Left ventricle myocardium superior (tissue), 1 donor: ENCODE data around the gene PGP. TPM values are rescaled to one million over a fixed set of nuclear protein-coding genes. Genes with fewer than 3 reads are reported as not detected.

Source experiments
- ATAC-seq: fragments of 200-7000 bp; cut with Tn5 transposase; one replicate; pipeline ENCODE4 v1.9.1; 2020; ENCODE audit warnings: mild to moderate bottlenecking, moderate library complexity
- DNase-seq: peaks from one replicate; pipeline ENCODE4 v3.0.0-alpha.2; 2020
- intact Hi-C: fragments of 100-400 bp; cut with micrococcal nuclease; formaldehyde crosslinking; loops from one replicate; pipeline ENCODE4 v1.11.0; 2022
- total RNA-seq: library from RNA; stranded (reverse); fragmentation: NEBNext Ultra II Directional; extraction: Animal tissue kit (Norgen Biotek cat#: 25700); gene quantifications from one replicate; pipeline ENCODE4 v1.2.1, GENCODE V29; 2021
- donor health status: DM: no; HTN: yes; CAD: no; lungs with severe emphysema.

PGP gene
- total RNA-seq, 1 donor from 2014 or later = 42.4 TPM

GRCh38 chr16:2189252-2189893 is 25.3 kb downstream of the PGP start:
- intact Hi-C loops = no loop called here
- ATAC-seq = no peak
- DNase-seq = no peak

- no peak for ATAC-seq
- no peak for DNase-seq
- intact Hi-C loops = no loop called here
These were observed 26.2 kb downstream of the PGP start for GRCh38 chr16:2188395-2188794.

- intact Hi-C loops = no loop called here
- DNase-seq (no peak), ATAC-seq (no peak)
These were observed 27.4 kb downstream of the PGP start for GRCh38 chr16:2187212-2187611.

- no peak for ATAC-seq
- intact Hi-C loops = no loop called here
- no peak for DNase-seq
These were observed 28.1 kb downstream of the PGP start for GRCh38 chr16:2186505-2186904.

GRCh38 chr16:2186064-2186463 is 28.6 kb downstream of the PGP start:
- no peak for ATAC-seq
- intact Hi-C loops = no loop called here
- no peak for DNase-seq

- ATAC-seq (no peak), DNase-seq (no peak)
- intact Hi-C loops = no loop called here
These were observed 29.7 kb downstream of the PGP start for GRCh38 chr16:2184962-2185361.

GRCh38 chr16:2184346-2184745 is 30.3 kb downstream of the PGP start:
- intact Hi-C loops = no loop called here
- ATAC-seq (no peak), DNase-seq (no peak)

DNA sequence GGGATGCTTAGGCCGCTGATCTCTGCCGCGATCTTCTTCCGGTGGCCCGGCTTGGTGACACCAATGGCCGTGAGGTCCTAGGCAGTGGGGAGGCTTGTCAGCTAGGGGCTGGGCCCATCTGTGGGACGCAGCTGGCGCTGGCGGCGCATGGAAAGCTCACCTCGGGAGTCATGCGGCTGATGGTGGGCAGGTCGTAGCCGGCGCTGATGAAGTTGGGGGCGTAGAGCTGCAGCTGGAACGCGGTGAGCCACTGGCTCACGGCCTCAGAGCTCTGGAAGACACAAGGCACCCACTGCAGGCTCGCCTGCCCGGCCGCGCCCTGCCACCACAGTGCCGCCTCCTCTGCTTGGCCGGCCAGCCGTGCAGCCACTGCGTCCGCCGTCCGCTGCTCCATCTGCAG is 31.0 kb downstream of the PGP start:
- intact Hi-C loops = no loop called here
- DNase-seq (no peak), ATAC-seq (no peak)

DNA sequence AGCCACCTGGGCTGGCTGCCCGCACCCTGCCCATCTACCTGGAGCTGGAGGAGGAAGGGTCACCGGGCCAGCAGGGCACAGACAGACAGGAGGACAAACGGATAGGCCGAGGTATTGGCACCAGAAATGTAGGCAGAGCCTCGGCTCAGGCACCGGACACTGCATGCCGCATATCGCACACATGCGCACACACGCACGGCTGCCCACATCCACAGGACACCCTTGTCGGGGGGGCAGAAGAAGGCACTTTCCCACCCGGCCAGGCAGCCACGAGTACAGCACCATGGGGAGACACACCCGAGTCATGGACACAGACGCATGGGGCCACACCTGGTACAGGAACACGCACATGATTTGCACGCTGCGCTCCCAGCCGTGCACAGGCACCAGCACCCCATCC is 32.7 kb downstream of the PGP start:
- ATAC-seq = no peak
- intact Hi-C loops = no loop called here
- DNase-seq = no peak

DNA sequence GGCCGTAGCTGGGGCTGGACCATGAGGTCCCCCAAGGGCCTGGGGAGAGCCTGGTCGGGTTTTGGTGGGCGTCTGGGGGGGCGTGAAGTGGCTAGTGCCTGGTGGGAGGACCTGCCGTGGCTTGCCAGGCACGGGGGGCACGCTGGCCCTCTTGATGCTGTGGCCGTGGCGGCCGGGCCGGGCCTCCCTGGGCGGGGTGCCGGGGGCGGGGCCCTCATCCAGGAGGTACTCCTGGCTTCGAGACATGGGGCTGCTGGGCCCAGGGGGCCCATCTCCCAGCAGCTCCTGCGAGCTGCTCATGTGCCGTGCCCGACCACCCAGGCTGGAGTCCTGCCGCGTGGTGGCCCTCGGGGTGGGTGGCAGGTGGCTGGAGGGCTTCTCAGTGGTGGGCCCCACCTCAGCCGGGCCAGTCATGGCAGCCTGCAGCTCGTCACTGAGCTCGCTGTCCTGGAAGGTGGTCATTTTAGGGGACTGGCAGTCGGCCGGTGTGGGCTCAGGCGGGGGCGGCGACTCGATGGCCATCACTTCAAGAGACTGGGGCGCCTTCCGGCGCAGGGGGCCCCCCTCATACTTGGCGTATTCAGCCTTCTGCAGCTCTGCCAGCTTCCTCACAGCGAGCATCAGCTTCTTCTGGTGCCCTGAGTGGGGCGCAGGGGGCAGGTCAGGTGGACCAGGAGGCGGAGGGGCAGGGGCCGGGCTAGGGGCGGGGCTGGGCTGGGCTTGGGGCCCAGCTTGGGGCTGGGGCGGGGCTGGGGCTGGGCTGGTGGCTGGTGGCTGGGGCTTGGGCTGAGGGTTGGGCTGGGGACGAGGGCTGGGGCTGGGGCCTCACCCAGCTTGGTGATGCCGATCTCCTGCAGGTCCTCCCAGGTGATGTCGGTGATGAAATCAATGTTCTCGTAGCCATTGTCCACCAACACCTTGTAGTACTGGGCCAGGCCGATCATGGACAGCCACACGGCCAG is 33.4 kb downstream of the PGP start:
- DNase-seq (no peak), ATAC-seq (no peak)
- intact Hi-C loops = no loop called here

DNA sequence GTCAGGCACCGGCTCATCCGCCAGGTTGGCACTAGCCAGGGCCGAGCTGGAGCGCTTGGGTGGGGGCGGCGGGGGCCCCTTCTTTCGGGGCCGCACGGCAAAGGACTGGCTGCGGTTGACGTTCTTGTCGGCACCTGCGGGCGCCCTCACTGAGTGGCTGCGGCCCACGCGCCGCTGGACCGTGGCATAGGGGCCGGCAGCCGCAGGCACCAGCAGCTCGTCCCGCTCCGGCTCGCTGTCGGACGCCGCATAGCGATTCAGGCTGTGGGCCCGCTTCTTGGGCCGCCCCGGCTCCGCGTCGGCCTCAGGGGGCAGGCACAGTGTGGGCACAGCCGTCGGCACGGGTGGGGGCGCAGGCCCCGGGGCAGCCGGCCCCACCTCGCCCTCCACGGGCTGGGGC is 34.2 kb downstream of the PGP start:
- DNase-seq = no peak
- ATAC-seq = no peak
- intact Hi-C loops = no loop called here

- intact Hi-C loops = no loop called here
- no peak for ATAC-seq
These were observed 35.1 kb downstream of the PGP start for GRCh38 chr16:2179576-2179975.

GRCh38 chr16:2179107-2179501 is 35.5 kb downstream of the PGP start:
- DNase-seq (no peak), ATAC-seq (no peak)
- intact Hi-C loops = no loop called here

More at GRCh38 chr16:2179576-2179975, 35.1 kb downstream of the PGP start:
- DNase-seq = no peak

GRCh38 chr16:2178321-2179106 is 36.1 kb downstream of the PGP start:
- intact Hi-C loops = no loop called here
- DNase-seq = no peak
- no peak for ATAC-seq

- ATAC-seq = no peak
- DNase-seq = no peak
- intact Hi-C loops = no loop called here
These were observed 37.1 kb downstream of the PGP start for GRCh38 chr16:2177561-2177960.

DNA sequence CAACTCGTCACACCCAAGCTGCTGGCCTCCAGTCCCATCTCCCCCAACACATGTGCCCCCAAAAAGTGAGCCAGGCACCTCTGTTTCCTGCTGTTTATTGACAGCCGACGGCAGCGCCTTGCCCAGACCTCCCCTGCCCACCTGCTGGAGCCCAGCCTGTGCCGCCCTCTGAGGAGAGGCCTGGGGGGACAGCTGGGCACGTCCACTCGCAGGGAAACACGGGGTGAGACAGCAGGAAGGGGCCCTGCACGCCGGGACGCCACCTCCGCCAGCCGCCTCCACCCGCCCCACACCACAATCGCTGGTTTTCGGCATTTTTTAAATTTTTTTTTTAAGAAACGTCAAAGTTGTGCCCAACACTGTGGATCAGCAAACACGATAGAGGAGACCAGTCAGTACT is 37.5 kb downstream of the PGP start:
- ATAC-seq (no peak), DNase-seq (no peak)
- intact Hi-C loops = no loop called here

- DNase-seq = no peak
- intact Hi-C loops = no loop called here
- ATAC-seq = no peak
These were observed 38.6 kb downstream of the PGP start for GRCh38 chr16:2176047-2176446.

DNA sequence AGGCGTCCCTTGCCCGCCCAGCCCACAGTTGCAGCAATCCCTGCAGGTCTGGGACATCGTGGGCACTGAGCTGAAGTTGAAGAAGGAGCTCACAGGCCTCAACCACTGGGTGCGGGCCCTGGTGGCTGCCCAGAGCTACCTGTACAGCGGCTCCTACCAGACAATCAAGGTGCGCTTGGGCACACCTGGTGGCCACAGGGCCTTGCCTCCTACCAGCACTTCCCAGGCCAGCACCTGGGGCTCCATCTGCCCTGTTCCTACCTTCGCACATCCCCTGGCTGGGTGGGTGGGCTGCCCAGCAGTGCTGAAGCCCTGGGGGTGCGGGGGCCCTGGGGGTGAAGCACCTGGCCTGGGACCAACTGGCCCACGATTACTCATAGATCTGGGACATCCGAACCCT is 39.2 kb downstream of the PGP start:
- ATAC-seq = no peak
- intact Hi-C loops = no loop called here

DNA sequence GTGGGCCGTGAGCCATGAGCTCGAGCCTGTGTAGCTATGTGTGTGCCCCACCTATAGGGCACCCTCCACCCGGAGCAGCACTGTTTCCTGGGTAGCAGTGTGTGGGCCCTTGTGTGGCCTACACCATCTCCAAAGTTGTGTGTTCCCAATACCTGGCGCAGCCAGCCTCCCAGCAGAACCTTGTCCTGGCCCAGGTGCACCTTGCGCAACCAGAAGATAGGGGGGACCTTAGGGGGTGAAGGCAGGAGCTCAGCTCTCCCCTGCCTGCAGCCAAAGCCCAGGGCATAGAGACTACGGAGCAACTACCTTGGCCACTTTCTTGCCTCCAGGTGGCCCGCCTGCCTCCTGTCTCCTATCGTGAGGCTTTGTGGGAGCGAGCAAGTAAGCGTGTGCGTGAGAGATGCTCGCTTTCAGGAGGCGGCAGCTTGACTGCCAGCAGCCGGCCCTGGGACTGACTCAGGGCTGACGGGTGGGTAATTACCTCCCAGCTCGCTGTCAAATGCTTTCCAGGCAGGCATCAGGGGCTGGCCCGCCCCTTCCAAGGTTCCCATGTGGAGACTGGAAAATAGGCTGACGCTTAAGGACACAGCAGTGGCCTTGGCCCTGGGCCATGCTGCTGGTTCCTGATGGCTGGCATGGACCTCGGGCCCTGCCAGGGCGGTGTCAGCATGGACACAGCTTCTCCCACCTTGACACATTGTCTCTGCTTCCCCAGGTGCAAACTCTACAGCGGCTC is 40.1 kb downstream of the PGP start:
- no peak for ATAC-seq
- intact Hi-C loops = no loop called here

More for the DNA sequence above, 39.2 kb downstream of the PGP start:
- no peak for DNase-seq

More for the DNA sequence above, 40.1 kb downstream of the PGP start:
- no peak for DNase-seq
